GM19239 (cell line): ENCODE data around the gene IL17B.
A peak's percentile ranks its signal among the peaks of the same experiment; 100 is the strongest.
"Not testable (repeated sequence)": the region's sequence is repeated elsewhere in the genome, so short reads cannot be mapped to it uniquely, and the experiment has no call there.

Experiments used
- DNase-seq: peaks from one replicate; pipeline ENCODE4 v3.0.0; 2011; ENCODE audit warnings: low spot score; ENCODE audit not compliant: insufficient read length
- FAIRE-seq: peaks from 2 replicates; lab custom pipeline; 2011; peaks lifted over from hg19 to GRCh38; lab: Jason Lieb, UNC

IL17B gene

GRCh38 chr5:149403923-149404745, 25.0 kb upstream of the IL17B start:
- DNase-seq = no peak
- FAIRE-seq = no peak

- FAIRE-seq (no peak), DNase-seq (no peak)
Observed at GRCh38 chr5:149402291-149402690, 23.2 kb upstream of the IL17B start.

DNA sequence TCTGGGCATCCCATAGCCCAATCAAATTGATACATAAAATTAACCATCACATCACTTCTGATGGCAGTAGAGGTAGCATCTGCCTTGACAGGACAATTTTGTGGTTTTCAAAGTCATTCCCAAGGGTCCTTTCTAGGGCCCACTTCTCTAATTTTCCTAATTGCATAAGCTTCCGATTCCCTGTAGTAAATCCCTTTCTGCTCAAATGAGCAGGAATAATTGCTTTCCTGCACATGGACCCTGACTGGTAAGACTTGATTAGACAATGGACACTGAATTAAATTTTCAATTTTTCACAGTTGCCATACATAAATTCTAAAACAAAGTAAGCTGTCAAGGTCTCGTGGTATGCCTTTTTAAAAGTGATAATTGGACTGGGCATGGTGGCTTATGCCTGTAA, 22.0 kb upstream of the IL17B start:
- no peak for DNase-seq
- no peak for FAIRE-seq

DNA sequence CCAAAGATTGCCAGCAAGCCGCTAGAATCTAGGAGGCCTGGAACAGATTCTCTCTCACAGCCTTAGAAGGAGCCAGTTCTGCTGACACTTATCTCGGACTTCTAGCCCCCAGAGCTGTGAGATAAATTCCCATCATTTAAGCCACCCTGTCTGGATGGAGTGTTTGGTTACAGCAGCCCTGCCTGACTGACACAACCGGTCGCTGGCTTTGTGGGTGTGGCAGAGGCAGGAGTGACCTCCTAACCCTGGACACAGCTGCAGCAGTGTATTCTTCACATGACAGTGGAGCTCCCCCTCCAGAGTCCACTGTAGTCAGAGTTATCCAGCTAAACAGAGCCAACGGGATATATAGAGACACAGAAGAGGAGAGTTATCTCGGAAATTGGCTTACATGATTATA, 21.2 kb upstream of the IL17B start:
- FAIRE-seq (no peak), DNase-seq (no peak)

DNA sequence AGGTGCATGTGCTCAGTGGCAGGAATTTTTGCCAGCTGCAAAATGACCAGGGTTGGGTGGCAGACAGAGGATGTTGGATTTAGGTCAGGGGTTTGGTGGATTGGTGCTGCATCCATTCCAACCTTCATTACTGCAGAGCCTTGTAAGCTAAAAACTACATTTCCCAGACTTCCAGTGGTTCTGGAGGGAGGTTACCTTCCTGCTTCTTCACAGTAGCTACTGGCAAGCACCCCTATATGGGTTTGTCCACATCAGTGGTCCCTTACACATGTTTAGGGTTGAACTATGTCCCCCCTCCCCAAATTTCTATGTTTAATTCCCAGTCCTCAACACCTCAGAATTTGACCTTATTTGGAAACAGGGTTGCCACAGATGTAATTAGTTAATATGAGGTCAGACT, 20.7 kb upstream of the IL17B start:
- no peak for FAIRE-seq
- DNase-seq = no peak

DNA sequence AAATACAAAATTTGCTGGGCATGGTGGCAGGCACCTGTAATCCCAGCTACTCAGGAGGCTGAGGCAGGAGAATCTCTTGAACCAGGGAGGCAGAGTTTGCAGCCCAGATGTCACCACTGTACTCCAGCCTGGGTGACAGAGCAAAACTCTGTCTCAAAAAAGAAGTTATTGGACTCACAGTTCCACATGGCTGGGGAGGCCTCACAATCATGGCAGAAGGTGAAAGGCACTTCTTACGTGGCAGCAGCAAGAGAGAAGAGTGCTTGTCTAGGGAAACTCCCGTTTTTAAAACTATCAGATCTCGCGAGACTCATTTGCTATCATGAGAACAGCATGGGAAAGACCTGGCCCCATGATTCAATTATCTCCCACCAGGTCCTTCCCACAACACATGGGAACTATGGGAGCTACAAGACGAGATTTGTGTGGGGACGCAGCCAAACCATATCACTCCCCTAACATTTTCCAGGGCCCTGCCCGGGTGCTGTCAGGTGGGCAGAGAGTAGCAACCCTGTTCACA, 19.7 kb upstream of the IL17B start:
- not testable (repeated sequence) for DNase-seq, FAIRE-seq

DNA sequence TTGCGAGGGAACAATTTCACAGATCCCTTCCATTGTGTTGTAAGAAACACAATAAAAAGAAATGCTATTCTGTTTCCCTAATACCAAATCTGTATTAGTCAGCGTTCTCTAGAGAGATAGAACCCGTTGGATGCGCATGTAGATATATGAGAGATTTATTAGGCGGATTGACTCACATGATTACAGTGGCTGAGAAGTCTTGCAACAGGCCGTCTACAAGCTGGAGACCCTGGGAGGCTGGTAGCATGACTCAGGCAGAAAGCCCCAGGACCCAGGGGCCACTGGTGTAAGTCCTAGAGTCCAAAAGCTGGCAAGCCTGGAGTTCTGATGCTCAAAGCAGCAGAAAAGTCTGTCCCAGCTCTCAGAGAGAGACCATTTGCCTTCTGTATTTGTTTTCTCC, 18.4 kb upstream of the IL17B start:
- FAIRE-seq (no peak), DNase-seq (no peak)

- not testable (repeated sequence) for DNase-seq, FAIRE-seq
Observed at GRCh38 chr5:149394996-149395395, 15.9 kb upstream of the IL17B start.

DNA sequence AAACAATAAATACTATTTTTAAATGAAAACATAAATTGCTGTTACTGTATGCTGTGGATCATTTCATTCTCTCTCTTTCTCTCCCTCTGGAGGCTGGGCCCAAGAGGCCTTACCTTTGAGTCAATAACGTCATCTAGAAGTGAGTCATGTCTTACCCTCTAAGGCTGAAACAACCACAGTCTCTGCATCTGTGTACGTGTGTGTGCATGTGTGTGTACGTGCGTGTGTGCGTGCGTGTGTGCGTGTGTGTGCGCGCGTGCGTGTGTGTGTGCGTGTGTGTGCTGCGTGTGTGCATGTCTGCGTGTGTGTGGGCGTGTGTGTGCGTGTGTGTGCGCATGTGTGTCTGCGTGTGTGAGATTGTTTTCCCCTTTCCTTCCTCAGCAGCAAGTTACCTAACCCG, 13.6 kb upstream of the IL17B start:
- FAIRE-seq (no peak), DNase-seq (no peak)

DNA sequence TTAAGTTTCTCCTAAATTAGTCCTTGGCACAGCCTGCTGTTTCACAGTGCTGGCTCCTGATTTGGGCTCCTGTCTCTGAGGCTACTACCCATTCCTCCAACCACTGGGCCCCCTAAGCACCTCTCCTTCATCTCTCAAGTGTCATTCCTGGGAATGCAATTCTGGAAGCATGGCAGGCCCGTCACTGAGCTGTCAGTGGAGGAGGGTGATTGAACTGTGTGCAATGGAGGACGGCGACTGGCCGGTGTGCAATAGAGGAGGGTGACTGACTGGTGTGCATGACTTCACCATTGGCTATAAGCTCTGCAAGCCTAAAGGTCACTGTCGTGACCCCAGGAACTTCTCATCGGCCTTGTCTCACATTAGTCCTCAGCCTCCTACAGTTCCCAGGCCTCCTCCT, 12.4 kb upstream of the IL17B start:
- FAIRE-seq = no peak
- no peak for DNase-seq

DNA sequence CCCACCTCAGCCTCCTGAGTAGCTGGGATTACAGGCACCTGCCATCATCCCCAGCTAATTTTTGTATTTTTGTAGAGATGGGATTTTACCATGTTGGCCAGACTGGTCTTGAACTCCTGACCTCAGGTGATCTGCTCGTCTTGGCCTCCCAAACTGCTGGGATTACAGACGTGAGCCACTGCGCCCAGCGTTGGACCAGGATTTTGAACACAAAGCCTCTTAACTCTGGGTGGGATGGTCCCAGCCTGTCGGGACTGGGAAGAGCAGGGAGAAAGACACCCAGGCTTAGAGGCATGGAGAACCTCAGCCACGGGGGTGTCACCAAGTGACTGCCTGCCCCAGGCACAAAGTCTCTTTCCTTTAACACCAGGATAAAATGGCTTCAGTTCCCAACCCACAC, 12.0 kb upstream of the IL17B start:
- FAIRE-seq, DNase-seq: not testable (repeated sequence)

- DNase-seq (no peak), FAIRE-seq (no peak)
Observed at GRCh38 chr5:149389552-149390495, 10.7 kb upstream of the IL17B start.

DNA sequence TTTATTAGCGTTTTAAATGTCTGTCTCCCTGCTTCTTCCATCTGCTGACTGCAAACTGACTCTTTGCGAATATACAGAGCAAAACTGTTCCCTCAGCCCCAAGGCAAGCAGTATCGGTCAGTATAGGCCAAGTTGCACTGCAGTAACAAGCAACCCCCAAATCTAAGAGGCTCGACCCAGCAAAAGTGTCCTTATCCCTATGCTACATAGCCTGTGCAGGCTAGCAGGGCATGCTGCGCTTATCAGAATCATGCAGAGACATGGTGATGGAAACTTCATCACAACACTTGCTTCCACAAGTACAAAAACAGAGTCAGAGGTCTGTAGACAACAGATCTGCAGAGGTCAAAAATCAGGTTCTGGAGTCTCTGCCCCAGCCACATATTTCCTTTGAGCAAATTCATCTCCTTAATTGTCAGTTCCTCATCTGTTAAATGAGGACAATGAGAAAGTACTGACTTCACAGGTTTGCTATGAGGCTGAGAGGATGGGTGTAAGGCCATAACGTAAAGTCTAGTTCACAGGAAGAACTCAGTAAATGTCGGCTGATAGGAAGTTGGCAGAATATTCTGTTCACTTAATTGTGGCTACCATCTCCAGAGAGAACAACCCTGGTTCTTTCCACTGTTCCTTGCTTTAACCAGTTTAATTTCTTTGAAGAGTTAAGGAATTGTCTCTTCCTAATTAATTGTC, 9.6 kb upstream of the IL17B start:
- no peak for FAIRE-seq
- no peak for DNase-seq

- FAIRE-seq (no peak), DNase-seq (no peak)
Observed at GRCh38 chr5:149387982-149388381, 8.9 kb upstream of the IL17B start.

- DNase-seq (no peak), FAIRE-seq (no peak)
Observed at GRCh38 chr5:149387081-149387631, 8.1 kb upstream of the IL17B start.

GRCh38 chr5:149386166-149386565, 7.1 kb upstream of the IL17B start:
- DNase-seq (no peak), FAIRE-seq (no peak)

- FAIRE-seq (no peak), DNase-seq (no peak)
Observed at GRCh38 chr5:149383399-149383798, 4.3 kb upstream of the IL17B start.

DNA sequence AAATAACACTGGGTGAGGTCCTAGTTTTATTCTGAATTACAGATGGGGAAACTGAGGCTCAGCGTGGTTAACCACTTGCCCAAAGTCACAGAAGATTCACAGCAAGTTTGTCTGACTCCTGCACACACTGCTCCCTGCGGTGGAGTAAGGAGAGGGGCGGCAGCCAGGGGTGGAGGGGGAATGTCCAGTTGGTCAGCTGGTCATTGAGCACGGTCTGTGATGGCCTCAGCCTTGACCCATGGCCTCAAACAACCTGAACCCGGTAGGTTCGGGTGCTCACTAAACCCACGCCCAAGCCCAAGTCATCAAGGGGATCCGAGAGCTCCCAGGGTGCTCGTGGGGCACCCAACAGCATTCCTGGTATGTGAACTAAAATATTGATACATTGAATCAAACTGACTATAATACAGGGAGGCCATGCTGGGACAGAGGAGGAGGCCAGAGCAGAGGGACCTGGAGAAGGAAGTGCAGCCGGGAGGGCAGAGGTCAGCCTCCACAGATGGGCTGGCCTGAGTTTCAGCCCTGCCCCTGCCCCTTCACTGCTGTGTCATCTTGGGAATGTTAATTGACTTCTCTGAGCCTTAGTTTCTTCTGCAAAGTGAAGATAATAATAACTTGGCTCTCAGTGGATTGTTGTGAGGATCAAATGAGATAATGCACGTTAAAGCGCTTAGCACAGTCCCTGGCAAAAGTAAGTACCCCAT, 3.6 kb upstream of the IL17B start:
- DNase-seq (no peak), FAIRE-seq (no peak)

- peak; percentile 88 for DNase-seq
Observed at GRCh38 chr5:149381986-149382338, 2.9 kb upstream of the IL17B start.

More at GRCh38 chr5:149381986-149382338, 2.9 kb upstream of the IL17B start:
- FAIRE-seq = peak; percentile 82
